Tongue (tissue), 2 donors: ENCODE results near the gene SMARCC1. TPM values are rescaled to one million over a fixed set of nuclear protein-coding genes. Genes with fewer than 3 reads are reported as not detected.
"Not testable (repeated sequence)": the region's sequence is repeated elsewhere in the genome, so short reads cannot be mapped to it uniquely, and the experiment has no call there.

Experiments
- DNase-seq: peaks from one replicate; pipeline ENCODE4 v3.0.0-alpha.2; 2015
- total RNA-seq: library from RNA; depleted of rRNA; stranded (reverse); fragments of >200 nt; gene quantifications from one replicate; pipeline ENCODE4 v1.2.3, GENCODE V29; 2014

The SMARCC1 gene
- total RNA-seq, 1 donor from 2014 or later = 58.4 TPM

GRCh38 chr3:47766186-47766585 lies 15.5 kb downstream of the SMARCC1 start:
- DNase-seq = no peak

GRCh38 chr3:47762233-47762632 lies 19.5 kb downstream of the SMARCC1 start:
- DNase-seq = no peak

GRCh38 chr3:47761046-47761445 lies 20.6 kb downstream of the SMARCC1 start:
- DNase-seq = no peak

DNA sequence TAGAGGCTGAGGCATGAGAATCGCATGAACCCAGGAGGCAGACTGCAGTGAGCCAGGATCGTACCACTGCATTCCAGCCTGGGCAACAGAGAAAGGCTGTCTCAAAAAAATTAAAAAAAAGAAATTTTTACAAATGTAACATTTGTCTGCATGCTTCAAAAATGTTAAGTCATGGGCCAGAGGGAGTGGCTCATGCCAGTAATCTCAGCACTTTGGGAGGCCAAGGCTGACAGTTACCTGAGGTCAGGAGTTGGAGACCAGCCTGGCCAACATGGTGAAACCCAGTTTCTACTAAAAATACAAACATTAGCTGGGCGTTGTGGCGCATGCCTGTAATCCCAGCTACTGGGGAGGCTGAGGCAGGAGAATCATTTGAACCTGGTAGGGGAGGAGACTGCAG lies 21.5 kb downstream of the SMARCC1 start:
- DNase-seq = not testable (repeated sequence)

GRCh38 chr3:47758261-47759025 lies 23.2 kb downstream of the SMARCC1 start:
- DNase-seq = no peak

DNA sequence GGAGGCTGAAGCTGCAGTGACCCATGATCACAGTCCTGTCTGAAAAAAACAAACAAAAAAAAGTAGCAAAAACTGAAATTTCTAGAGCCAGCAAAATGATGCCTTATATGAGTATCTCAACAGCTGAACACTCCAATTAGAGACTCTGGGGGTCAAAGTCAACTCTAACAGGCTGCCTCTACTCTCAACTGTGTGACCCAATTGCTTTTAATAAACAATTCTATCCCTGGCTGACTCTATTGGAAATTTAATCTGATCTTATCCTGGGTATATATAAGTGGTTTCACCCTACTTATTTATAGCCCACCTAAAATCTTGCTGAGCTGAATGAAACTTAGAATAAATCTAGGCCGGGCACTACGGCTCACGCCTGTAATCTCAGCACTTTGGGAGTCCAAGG lies 29.0 kb downstream of the SMARCC1 start:
- DNase-seq = no peak

GRCh38 chr3:47750811-47751354 lies 30.8 kb downstream of the SMARCC1 start:
- not testable (repeated sequence) for DNase-seq

DNA sequence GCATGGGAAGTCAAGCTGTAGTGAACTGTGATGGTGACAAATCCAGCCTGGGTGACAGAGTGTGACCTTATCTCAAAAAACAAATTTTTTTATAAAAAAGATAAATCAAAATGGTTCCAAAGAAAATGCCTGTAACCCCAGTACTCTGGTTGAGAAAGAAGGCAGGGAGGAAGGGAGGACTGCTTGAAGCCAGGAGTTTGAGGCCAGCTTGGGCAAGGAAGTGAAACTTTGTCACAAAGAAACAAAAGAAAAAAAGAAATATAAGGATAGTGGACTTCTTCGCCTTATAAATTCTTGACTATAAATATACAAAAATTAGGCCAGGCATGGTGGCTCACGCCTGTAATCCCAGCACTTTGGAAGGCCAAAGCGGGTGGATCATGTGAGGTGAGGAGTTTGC lies 34.1 kb downstream of the SMARCC1 start:
- DNase-seq = no peak

- no peak for DNase-seq
These were observed 35.4 kb downstream of the SMARCC1 start for GRCh38 chr3:47746264-47746663.

DNA sequence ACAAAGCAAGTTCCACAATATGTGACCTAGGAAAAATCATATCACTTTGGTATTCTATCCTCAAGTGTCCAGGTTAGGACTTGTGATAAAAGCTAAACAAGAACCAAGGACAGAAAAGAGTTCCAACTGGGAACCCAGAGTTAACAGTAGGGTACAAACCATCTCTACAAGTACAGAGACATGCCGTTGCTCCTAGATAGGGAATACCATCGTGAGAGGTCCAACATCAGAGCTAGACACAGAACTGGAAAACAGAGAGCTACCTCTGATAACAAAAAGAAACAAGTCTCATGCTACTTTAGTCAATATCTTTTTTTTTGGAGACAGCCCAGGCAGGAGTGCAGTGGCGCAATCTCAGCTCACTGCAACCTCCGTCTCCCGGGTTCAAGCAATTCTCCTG lies 37.8 kb downstream of the SMARCC1 start:
- no peak for DNase-seq

DNA sequence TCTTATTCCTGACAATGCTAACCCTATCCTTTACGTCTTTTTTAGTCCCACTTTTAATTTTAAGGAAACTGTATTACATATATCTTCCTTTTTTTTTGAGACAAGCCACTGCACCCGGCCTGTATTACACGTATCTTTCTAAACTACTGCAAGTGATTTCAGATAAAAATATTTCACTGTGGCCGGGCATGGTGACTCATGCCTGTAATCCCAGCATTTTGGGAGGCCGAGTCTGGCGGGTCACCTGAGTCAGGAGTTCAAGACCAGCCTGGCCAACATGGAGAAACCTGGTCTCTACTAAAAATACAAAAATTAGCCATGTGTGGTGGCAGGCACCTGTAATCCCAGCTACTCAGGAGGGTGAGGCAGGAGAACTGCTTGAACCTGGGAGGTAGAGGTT lies 38.3 kb downstream of the SMARCC1 start:
- DNase-seq = not testable (repeated sequence)

- no peak for DNase-seq
These were observed 39.8 kb downstream of the SMARCC1 start for GRCh38 chr3:47741925-47742324.

- DNase-seq = no peak
These were observed 49.5 kb downstream of the SMARCC1 start for GRCh38 chr3:47732143-47732542.

DNA sequence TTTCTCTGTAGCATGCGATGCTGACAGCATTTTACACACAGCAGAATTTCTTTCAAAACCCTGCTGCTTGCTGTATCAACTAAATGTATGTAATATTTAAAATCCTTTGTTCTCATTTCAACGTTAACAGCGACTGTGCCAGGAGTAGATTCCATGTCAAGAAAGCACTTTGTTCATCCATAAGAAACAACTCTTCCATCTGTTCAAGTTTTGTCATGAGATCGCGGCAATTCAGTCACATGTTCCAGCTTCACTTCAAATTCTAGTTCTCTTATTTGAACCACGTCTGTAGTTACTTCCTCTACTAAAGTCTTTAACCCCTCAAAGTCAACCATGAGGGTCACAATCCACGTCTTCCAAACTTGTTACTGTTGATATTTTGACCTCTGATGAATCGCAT lies 50.6 kb downstream of the SMARCC1 start:
- DNase-seq = no peak

- DNase-seq = no peak
These were observed 58.8 kb downstream of the SMARCC1 start for GRCh38 chr3:47722859-47723258.

DNA sequence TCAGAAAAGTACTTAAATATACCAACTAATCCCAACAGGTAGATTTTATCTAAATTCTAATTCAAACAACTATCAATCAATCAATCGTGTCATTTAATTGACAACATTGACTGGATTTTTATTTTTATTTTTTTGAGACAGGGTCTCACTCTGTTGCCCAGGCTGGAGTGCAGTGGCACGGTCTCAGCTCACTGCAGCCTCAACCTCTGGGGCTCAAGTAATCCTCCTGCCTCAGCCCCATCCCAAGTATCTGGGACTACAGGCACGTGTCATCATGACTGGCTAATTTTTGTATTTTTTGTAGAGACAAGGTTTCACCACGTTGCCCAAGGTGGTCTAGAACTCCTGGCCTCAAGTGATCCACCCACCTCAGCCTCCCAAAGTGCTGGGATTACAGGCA lies 64.2 kb downstream of the SMARCC1 start:
- not testable (repeated sequence) for DNase-seq

DNA sequence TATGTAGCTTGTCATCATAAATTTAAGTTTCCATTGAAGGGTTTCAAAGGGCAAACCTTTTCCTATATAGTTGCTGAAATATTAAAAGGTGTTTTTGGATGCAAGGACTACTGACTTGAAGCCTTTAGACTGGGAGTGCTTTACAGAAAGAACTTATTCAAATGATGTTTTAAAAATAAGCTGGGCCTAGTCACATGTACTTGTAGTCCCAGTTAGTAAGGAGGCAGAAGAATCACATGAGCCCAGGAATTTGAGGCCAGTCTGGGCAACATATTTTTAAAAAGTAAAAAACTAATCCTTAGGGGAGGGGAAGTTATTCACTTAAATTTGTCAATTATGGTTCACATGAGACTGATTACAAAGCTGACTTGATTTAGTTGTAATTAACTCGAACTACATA lies 65.0 kb downstream of the SMARCC1 start:
- no peak for DNase-seq

DNA sequence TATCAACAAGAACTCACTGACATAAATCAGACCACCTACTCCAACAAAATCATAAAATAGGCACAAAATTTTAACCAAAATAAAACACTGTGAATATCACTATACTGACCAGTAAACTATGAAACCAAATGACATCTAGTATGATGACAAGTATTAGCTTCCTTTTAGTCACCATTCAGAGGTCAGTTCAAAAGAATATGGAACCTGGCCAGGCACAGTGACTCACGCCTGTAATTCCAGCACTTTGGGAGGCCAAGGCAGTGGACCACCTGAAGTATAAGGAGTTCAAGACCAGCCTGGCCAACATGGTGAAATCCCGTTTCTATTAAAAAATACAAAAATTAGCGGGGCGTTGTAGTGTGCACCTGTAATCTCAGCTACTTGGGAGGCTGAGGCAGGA lies 65.8 kb downstream of the SMARCC1 start:
- no peak for DNase-seq

DNA sequence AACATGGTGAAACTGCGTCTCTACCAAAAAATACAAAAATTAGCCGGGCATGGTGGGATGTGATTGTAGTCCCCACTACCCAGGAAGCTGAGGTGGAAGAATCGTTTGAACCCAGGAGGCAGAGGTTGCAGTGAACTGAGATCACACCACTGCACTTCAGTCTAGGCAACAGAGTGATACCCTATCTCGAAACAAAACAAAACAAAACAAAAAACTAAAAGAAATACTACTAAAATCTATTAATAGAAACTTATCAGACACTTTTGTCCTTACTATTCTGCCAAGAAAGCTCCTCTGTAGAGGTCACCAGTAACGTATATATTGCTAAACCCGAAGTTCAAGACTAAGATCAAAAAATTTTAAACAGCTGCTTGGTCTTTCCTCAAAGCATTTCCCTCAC lies 67.1 kb downstream of the SMARCC1 start:
- DNase-seq = no peak

DNA sequence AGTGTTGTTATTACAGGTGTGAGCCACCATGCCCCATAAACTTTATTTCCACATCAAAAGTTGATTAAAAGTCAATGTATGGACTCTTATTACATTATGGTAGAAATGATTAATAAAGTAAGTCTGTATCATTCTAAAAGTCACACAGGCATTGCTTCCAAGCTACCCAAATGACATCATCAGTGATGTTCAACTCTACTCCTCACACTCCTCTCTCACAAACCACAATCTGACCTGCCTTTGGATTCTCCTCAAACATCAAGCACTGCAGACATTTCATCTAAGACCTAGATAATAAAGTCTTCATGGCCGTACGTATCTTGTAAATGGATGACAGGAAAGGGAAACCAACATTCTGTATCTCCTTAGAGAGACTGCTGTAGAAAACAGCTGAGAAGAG lies 68.0 kb downstream of the SMARCC1 start:
- DNase-seq = no peak

- no peak for DNase-seq
These were observed 69.3 kb downstream of the SMARCC1 start for GRCh38 chr3:47712398-47712797.

DNA sequence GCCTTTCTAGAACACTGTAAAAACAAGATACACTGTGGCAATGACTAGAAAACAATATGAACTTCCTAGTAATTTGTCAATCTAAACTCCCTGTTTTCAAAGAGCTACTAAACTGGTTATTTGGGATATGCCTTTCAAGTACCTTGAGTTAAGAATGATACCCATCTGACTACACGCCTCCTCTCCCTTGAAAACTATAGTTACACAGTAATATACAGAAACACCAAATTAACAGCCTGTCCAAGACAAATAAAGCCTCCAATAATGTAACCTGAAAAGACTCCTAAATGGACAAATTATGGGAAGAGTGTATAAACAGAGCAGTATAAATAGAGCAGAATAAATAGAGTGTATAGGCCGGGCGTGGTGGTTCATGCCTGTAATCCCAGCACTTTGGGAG lies 70.1 kb downstream of the SMARCC1 start:
- DNase-seq = no peak

GRCh38 chr3:47705391-47705790 lies 76.3 kb downstream of the SMARCC1 start:
- no peak for DNase-seq

DNA sequence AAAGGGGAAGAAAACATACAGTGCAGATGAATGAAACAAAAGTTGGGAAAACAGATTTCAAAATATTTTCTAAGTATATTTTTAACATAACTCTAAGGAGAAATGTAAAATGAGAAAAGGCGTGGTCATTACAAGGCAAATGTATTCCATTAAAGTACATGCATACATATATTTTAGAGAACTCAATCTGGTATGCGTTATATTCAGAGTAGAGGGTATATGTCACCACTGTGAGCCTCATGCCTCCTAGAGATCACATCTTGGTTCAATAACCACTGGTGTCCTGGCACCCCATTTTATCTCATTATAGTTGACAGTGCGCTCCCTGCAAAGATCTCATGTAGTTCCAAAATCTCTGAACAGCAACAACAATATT lies 77.5 kb downstream of the SMARCC1 start:
- no peak for DNase-seq
